Right ventricle myocardium superior (tissue), 1 donor: Measurements from ENCODE around the gene GFI1B. TPM values are rescaled to one million over a fixed set of nuclear protein-coding genes. Genes with fewer than 3 reads are reported as not detected.
A peak's percentile ranks its signal among the peaks of the same experiment; 100 is the strongest.
"Not testable (repeated sequence)": the region's sequence is repeated elsewhere in the genome, so short reads cannot be mapped to it uniquely, and the experiment has no call there.

Experiments used
- ATAC-seq: fragments of 200-7000 bp; cut with Tn5 transposase; one replicate; pipeline ENCODE4 v1.9.1; 2020; ENCODE audit warnings: mild to moderate bottlenecking; ENCODE audit not compliant: poor library complexity
- DNase-seq: peaks from one replicate; pipeline ENCODE4 v3.0.0-alpha.2; 2020
- intact Hi-C: fragments of 100-400 bp; cut with DNase I; formaldehyde crosslinking; loops from one replicate; pipeline ENCODE4 v1.11.2; 2022
- total RNA-seq: library from RNA; stranded (reverse); fragmentation: NEBNext Ultra II Directional; extraction: Animal tissue kit (Norgen Biotek cat#: 25700); gene quantifications from one replicate; pipeline ENCODE4 v1.2.1, GENCODE V29; 2021
- donor health status: DM: no; HTN: yes; CAD: no; lungs with severe emphysema.

The GFI1B gene
- total RNA-seq, 1 donor from 2014 or later: not detected

GRCh38 chr9:132988244-132989013 is 9.9 kb downstream of the GFI1B start:
- no peak for DNase-seq

GRCh38 chr9:132989014-132989310 is 10.5 kb downstream of the GFI1B start:
- intact Hi-C loops: no loop called here
- no peak for ATAC-seq
- no peak for DNase-seq

More at GRCh38 chr9:132988244-132989013, 9.9 kb downstream of the GFI1B start:
- no peak for ATAC-seq
- intact Hi-C loops: no loop called here

- no peak for DNase-seq
- intact Hi-C loops: no loop called here
- no peak for ATAC-seq
Observed at GRCh38 chr9:132989414-132989996, 11.0 kb downstream of the GFI1B start.

GRCh38 chr9:132989998-132990557 is 11.6 kb downstream of the GFI1B start:
- intact Hi-C loops, DNase-seq, ATAC-seq: not testable (repeated sequence)

- ATAC-seq: no peak
- DNase-seq: no peak
- intact Hi-C loops: no loop called here
Observed at GRCh38 chr9:132990781-132991180, 12.3 kb downstream of the GFI1B start.

GRCh38 chr9:132991351-132992300 is 13.1 kb downstream of the GFI1B start:
- no peak for DNase-seq
- ATAC-seq: no peak
- intact Hi-C loops: no loop called here

GRCh38 chr9:132993511-132993939 is 15.0 kb downstream of the GFI1B start:
- intact Hi-C loops: no loop called here

GRCh38 chr9:132994410-132995120 is 16.1 kb downstream of the GFI1B start:
- intact Hi-C loops: no loop called here
- DNase-seq: no peak
- no peak for ATAC-seq

More at GRCh38 chr9:132993511-132993939, 15.0 kb downstream of the GFI1B start:
- DNase-seq: no peak
- ATAC-seq: no peak

- DNase-seq (no peak), ATAC-seq (no peak)
- intact Hi-C loops: no loop called here
Observed at GRCh38 chr9:132995121-132995420, 16.6 kb downstream of the GFI1B start.

GRCh38 chr9:132995879-132996278 is 17.4 kb downstream of the GFI1B start:
- intact Hi-C loops: no loop called here
- DNase-seq: no peak
- no peak for ATAC-seq

GRCh38 chr9:132996526-132996925 is 18.0 kb downstream of the GFI1B start:
- ATAC-seq: no peak
- no peak for DNase-seq
- intact Hi-C loops: no loop called here

GRCh38 chr9:132997591-132997990 is 19.1 kb downstream of the GFI1B start:
- intact Hi-C loops: no loop called here
- ATAC-seq: no peak
- DNase-seq: no peak

- ATAC-seq, DNase-seq: not testable (repeated sequence)
Observed at GRCh38 chr9:132998221-132998620, 19.7 kb downstream of the GFI1B start.

GRCh38 chr9:132998831-132999635 is 20.5 kb downstream of the GFI1B start:
- ATAC-seq (peak; percentile 67), DNase-seq (no peak)
- intact Hi-C loops: no loop called here

More at GRCh38 chr9:132998221-132998620, 19.7 kb downstream of the GFI1B start:
- intact Hi-C loops: not testable (repeated sequence)

- intact Hi-C loops: no loop called here
- ATAC-seq (no peak), DNase-seq (no peak)
Observed at GRCh38 chr9:133002147-133003070, 23.9 kb downstream of the GFI1B start.

- intact Hi-C loops: no loop called here
- no peak for DNase-seq
- ATAC-seq: no peak
Observed at GRCh38 chr9:133003071-133003461, 24.6 kb downstream of the GFI1B start.

- intact Hi-C loops: no loop called here
- ATAC-seq (no peak), DNase-seq (no peak)
Observed at GRCh38 chr9:133003671-133004090, 25.2 kb downstream of the GFI1B start.
